B cell (primary cell): Measurements from ENCODE around the gene FBXO15.

Experiments used
- CTCF ChIP-seq: fragments of 200-600 bp; IDR thresholded peaks from one replicate; pipeline ENCODE4 v1.8.0; 2022; ENCODE audit warnings: antibody characterized with exemption, mild to moderate bottlenecking
- EZH2 ChIP-seq: IDR thresholded peaks from 2 replicates; pipeline ENCODE4 v1.6.1; 2012; ENCODE audit warnings: borderline replicate concordance, low read depth, mild to moderate bottlenecking, moderate library complexity, low read length; ENCODE audit not compliant: insufficient read depth, poor library complexity, severe bottlenecking

GRCh38 chr18:74114116-74114515 is 33.5 kb downstream of the FBXO15 start:
- TF ChIP-seq CTCF (no peak), EZH2 (no peak)
